PFSK-1 (cell line): Measurements from ENCODE around the gene RBM47.

Experiments used
- FOXP2 ChIP-seq: optimal IDR thresholded peaks from 2 replicates; pipeline ENCODE3; 2011; ENCODE audit warnings: borderline replicate concordance, control low read depth, inconsistent platforms; ENCODE audit not compliant: insufficient read depth; ENCODE audit errors: extremely low read length, extremely low read depth
- POLR2AphosphoS5 ChIP-seq: IDR thresholded peaks from 2 replicates; pipeline ENCODE4 v1.6.1; 2012; ENCODE audit warnings: low read depth, mild to moderate bottlenecking, control low read depth, low read length, moderate library complexity
- SIN3A ChIP-seq: IDR thresholded peaks from 2 replicates; pipeline ENCODE4 v1.6.1; 2012; ENCODE audit warnings: mild to moderate bottlenecking, low read length, moderate library complexity, borderline replicate concordance; ENCODE audit not compliant: insufficient read depth
- TAF1 ChIP-seq: IDR thresholded peaks from 2 replicates; pipeline ENCODE4 v1.6.1; 2012; ENCODE audit warnings: low read length, control low read depth, borderline replicate concordance; ENCODE audit not compliant: insufficient read depth
- TF ChIP-seq, protein P1 (sequence below), 2 experiments: IDR thresholded peaks; 2 replicates each; pipeline versions ENCODE4 v1.6.1 to v1.8.0; 2011 to 2012; ENCODE audit warnings: low read depth in 2 of 2, low read length in 2 of 2, control low read depth in 1 of 2, inconsistent platforms in 1 of 2, mild to moderate bottlenecking in 1 of 2, moderate library complexity in 1 of 2; ENCODE audit not compliant: insufficient read depth in 1 of 2

The RBM47 gene

GRCh38 chr4:40486534-40486933, 143.1 kb downstream of the RBM47 start:
- TF ChIP-seq SIN3A (no peak), POLR2AphosphoS5 (no peak), TAF1 (no peak), FOXP2 (no peak)
- TF ChIP-seq, protein P1, sequence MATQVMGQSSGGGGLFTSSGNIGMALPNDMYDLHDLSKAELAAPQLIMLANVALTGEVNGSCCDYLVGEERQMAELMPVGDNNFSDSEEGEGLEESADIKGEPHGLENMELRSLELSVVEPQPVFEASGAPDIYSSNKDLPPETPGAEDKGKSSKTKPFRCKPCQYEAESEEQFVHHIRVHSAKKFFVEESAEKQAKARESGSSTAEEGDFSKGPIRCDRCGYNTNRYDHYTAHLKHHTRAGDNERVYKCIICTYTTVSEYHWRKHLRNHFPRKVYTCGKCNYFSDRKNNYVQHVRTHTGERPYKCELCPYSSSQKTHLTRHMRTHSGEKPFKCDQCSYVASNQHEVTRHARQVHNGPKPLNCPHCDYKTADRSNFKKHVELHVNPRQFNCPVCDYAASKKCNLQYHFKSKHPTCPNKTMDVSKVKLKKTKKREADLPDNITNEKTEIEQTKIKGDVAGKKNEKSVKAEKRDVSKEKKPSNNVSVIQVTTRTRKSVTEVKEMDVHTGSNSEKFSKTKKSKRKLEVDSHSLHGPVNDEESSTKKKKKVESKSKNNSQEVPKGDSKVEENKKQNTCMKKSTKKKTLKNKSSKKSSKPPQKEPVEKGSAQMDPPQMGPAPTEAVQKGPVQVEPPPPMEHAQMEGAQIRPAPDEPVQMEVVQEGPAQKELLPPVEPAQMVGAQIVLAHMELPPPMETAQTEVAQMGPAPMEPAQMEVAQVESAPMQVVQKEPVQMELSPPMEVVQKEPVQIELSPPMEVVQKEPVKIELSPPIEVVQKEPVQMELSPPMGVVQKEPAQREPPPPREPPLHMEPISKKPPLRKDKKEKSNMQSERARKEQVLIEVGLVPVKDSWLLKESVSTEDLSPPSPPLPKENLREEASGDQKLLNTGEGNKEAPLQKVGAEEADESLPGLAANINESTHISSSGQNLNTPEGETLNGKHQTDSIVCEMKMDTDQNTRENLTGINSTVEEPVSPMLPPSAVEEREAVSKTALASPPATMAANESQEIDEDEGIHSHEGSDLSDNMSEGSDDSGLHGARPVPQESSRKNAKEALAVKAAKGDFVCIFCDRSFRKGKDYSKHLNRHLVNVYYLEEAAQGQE (IDR thresholded peaks at IDR 0.05; ENCODE audit: insufficient read depth in 1 of 2, low read depth in 2 of 2, low read length in 2 of 2), result no peak

GRCh38 chr4:40484346-40485090, 145.1 kb downstream of the RBM47 start:
- no peak for TF ChIP-seq FOXP2
- no peak for TF ChIP-seq POLR2AphosphoS5
- TF ChIP-seq, protein P1 (IDR thresholded peaks at IDR 0.05; ENCODE audit: insufficient read depth in 1 of 2, low read depth in 2 of 2, low read length in 2 of 2), result no peak
- TF ChIP-seq SIN3A, result no peak
- no peak for TF ChIP-seq TAF1

GRCh38 chr4:40482985-40483647, 146.5 kb downstream of the RBM47 start:
- TF ChIP-seq, protein P1 (IDR thresholded peaks at IDR 0.05; ENCODE audit: insufficient read depth in 1 of 2, low read depth in 2 of 2, low read length in 2 of 2), result no peak
- TF ChIP-seq POLR2AphosphoS5 (no peak), TAF1 (no peak), SIN3A (no peak), FOXP2 (no peak)

DNA sequence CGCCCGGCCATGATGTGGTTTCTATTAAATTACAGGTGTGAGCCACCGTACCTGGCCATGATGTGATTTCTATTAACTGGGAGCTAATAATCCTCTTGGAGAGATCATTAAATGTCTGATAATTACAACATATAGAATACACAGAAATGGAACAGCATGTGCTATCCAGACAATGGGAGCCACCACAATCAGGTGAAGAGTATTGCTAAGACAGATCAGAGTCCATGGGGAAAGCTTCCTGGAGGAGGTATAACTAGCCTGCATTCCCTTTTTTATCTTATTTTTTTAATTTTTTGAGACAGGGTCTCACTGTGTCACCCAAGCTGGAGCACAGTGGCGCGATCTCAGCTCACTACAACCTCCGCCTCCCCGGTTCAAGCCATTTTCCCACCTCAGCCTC, 147.7 kb downstream of the RBM47 start:
- no peak for TF ChIP-seq FOXP2
- no peak for TF ChIP-seq TAF1
- TF ChIP-seq, protein P1 (IDR thresholded peaks at IDR 0.05; ENCODE audit: insufficient read depth in 1 of 2, low read depth in 2 of 2, low read length in 2 of 2), result no peak
- TF ChIP-seq POLR2AphosphoS5, result no peak
- TF ChIP-seq SIN3A, result no peak

- TF ChIP-seq FOXP2 (no peak), SIN3A (no peak), TAF1 (no peak), POLR2AphosphoS5 (no peak)
- TF ChIP-seq, protein P1 (IDR thresholded peaks at IDR 0.05; ENCODE audit: insufficient read depth in 1 of 2, low read depth in 2 of 2, low read length in 2 of 2), result no peak
Observed at GRCh38 chr4:40480291-40480690, 149.4 kb downstream of the RBM47 start.
